ENCODE data around the gene ILK. TPM values are rescaled to one million over a fixed set of nuclear protein-coding genes. Genes with fewer than 3 reads are reported as not detected.

ILK gene
- total RNA-seq: 156 and 223 TPM in 2 replicates

GRCh38 chr11:6603287-6604080 is at the start of gene ILK, which contains the start of gene RRP8:
TSS of gene ILK (plus strand) at chr11:6603774. CDS start at chr11:6604272, 498 bp downstream.
TSS of gene RRP8 (minus strand) at chr11:6603616. CDS start at chr11:6603502, 114 bp downstream.

GRCh38 chr11:6612213-6613041 is 8.9 kb downstream of the ILK start, which contains the start of gene TAF10:
TSS of gene TAF10 (minus strand) at chr11:6612216. CDS start at chr11:6612189, 27 bp downstream.

GRCh38 chr11:6619004-6619745 is 15.6 kb downstream of the ILK start, which contains the start of gene TPP1:
TSS of gene TPP1 (minus strand) at chr11:6619422. CDS start at chr11:6619400, 22 bp downstream.

GRCh38 chr11:6655790-6656583 is 52.4 kb downstream of the ILK start, which contains the start of gene DCHS1:
TSS of gene DCHS1 (minus strand) at chr11:6655809. CDS start at chr11:6641613, 14,196 bp downstream.

Other genes starting within 250 kb of the ILK start
- 13.0 and 23.2 TPM in 2 replicates for gene SMPD1, start 213.3 kb upstream of the ILK start, total RNA-seq
- gene APBB1, start 184.7 kb upstream of the ILK start, total RNA-seq: 46.8 and 56.2 TPM in 2 replicates
- 0.28 and 0.36 TPM in 2 replicates for gene HPX, start 162.8 kb upstream of the ILK start, total RNA-seq
- gene TRIM3, start 129.8 kb upstream of the ILK start, total RNA-seq: 19.3 and 37.8 TPM in 2 replicates
- 40.9 and 45.9 TPM in 2 replicates for gene ARFIP2, start 122.4 kb upstream of the ILK start, total RNA-seq
- 19.6 and 21.1 TPM in 2 replicates for gene TIMM10B, start 122.3 kb upstream of the ILK start, total RNA-seq
- 1.6 and 2.8 TPM in 2 replicates for gene DNHD1, start 106.5 kb upstream of the ILK start, total RNA-seq
- 10.7 and 12.4 TPM in 2 replicates for gene RRP8, start 158 bp upstream of the ILK start, total RNA-seq
- gene TAF10, start 8.4 kb downstream of the ILK start, total RNA-seq: 50.7 and 67.4 TPM in 2 replicates
- gene TPP1, start 15.6 kb downstream of the ILK start, total RNA-seq: 57.1 and 101 TPM in 2 replicates
- gene DCHS1, start 52.0 kb downstream of the ILK start, total RNA-seq: 37.9 and 41.8 TPM in 2 replicates
- gene MRPL17, start 79.6 kb downstream of the ILK start, total RNA-seq: 91.3 and 121 TPM in 2 replicates
- 0.09 and 0.18 TPM in 2 replicates for gene OR2AG2, start 168.2 kb downstream of the ILK start, total RNA-seq
- not detected in 2 replicates for gene OR2AG1, start 179.2 kb downstream of the ILK start, total RNA-seq
- 0.27 and 0.38 TPM in 2 replicates for gene OR6A2, start 195.9 kb downstream of the ILK start, total RNA-seq
- gene OR10A5, start 241.9 kb downstream of the ILK start, total RNA-seq: not detected in 2 replicates

Data from endothelial cell of coronary artery (primary cell).